GM19397 (cell line): ENCODE data around the gene ZBP1.

Source experiments
- ATAC-seq: cut with Tn5 transposase; IDR thresholded peaks from one replicate; pipeline ENCODE4 v1.9.1; 2021; ENCODE audit warnings: mild to moderate bottlenecking, moderate library complexity; ENCODE audit not compliant: unreplicated experiment

The ZBP1 gene

DNA sequence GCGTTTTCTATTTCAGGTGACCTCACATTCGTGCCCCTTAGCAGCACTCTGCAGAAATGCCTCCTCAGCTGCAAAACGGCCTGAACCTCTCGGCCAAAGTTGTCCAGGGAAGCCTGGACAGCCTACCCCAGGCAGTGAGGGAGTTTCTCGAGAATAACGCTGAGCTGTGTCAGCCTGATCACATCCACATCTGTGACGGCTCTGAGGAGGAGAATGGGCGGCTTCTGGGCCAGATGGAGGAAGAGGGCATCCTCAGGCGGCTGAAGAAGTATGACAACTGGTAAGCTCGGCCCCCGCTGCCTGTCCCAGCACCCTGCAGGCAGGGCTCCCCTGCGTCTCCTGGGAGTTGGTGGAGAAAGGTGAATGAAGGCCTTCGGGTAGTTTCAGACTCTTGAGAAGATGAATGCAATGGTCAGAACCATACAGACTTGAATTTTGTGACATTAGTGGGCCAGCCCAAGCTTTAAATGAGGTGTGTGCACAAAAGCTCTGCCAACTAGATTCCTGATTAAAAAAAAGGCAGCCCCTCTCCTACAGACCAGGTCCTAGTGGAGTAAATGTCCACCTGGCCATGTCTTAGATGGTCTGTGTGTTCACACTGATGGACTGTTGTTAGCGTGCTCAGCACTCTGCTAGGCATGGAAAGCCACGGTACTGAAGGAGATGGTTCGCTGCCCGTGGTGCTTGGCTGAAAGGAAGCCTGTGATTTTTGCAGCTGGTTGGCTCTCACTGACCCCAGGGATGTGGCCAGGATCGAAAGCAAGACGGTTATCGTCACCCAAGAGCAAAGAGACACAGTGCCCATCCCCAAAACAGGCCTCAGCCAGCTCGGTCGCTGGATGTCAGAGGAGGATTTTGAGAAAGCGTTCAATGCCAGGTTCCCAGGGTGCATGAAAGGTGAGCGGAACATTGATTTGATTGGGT is 58.6 kb downstream of the ZBP1 start:
- ATAC-seq: no peak

DNA sequence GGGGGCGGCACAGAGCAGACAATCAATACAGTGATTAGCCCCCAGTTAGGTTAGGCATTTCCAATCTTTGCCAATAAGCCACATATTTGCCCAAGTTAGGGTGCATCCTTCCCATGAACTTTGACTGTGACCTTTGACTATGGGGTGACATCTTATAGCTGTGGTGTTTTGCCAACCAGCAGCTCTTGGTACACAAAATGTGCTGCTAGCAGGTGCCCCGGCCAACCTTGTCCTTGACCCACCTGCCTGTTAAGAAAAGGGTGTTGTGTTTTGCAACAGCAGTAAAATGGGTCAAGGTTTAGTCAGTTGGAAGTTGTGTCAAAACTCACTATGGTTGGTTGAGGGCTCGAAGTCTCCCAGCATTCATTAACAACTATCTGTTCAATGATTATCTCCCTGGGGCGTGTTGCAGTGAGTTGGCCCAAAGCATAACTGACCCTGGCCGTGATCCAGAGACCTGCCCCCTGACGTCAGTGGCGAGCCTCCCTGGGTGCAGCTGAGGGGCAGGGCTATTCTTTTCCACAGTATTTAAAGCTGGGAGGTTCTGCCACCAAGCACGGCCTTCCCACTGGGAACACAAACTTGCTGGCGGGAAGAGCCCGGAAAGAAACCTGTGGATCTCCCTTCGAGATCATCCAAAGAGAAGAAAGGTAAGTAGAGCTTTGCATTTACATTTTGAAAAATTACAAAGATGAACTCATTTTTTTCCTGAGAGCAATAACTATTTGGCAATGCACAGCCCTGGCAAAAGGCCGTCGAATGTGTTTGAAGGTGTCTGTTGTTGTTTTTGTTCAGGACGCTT is 59.5 kb downstream of the ZBP1 start, which contains the start of gene PCK1:
Gene PCK1, plus strand, starts transcription at position 557 of the 802 bp plus-strand sequence. CDS start 302 bp downstream, outside the sequence.
- no peak for ATAC-seq

DNA sequence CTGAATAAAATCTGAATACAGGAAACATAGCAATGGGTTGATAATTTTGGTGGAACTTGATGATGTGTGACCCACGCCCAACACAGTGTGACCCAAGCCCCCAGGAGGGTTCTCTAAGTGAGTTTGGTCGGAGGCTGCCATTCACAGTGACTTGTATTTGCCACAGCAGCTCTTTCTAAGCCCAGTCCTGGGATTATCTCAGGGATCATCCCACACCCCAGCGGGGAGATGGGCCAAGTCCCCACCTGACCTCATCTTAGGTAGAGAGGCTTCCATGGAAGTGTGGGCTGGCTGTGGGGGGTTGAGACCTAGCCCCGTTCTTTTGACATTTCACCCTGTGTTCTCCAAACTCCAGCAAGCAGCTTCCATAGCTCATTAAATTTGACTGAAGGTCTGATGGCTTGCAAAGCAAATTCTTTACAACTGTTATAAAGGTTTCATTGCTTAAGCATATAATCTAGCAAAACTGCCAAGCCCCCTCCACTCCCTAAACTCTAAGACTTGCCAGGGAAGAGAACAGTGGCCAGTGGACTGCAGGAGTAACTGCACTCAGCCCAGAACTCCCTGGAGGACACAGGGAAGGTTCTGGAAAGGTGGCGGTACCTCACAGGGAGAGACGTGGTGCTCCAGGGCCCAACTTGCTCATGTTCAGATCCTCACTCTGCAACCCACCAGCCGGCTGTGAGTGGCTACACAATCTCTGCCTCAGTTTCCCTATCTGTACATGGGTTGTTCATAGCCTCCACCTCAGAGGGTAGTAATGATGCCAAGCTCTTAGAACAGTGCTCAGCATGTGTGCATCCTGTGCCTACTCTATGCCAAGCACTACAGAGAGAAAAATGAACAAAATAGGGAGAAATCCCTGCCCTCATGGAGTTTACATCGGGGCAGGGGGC is 60.3 kb downstream of the ZBP1 start:
- no peak for ATAC-seq

GRCh38 chr20:57559289-57559634 is 61.0 kb downstream of the ZBP1 start:
- ATAC-seq: no peak

DNA sequence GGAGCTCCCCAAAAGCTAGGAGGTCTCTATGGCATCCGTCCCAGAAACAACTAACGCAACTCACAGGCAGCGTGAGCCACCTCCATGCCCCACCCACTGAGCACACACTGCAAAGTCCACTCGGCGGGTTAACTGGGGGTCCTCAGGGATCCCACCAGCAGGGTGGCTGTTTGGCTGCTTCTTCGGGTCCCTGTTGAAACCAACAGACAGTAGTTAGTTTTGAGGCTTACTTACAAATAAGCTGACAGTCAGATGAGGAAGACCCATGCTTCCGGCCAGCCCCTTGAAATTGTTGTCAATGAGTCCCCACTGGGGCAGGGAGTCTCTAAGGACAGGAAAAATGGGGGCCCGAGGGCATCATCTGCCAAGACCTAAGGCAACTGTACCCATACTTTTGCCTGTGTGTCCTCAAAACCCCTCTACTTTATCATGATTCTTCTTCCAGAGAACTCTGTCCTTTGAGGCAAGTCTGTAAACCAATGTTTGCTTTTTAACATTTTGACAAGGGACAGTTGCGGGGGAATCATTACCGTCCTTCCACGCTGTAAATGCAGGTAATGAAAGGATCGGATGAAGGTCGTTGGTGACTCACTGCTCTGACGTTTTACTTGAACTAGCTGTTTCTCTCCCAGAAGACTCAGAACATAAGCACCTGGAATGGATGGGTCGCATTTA is 61.5 kb downstream of the ZBP1 start:
- no peak for ATAC-seq

DNA sequence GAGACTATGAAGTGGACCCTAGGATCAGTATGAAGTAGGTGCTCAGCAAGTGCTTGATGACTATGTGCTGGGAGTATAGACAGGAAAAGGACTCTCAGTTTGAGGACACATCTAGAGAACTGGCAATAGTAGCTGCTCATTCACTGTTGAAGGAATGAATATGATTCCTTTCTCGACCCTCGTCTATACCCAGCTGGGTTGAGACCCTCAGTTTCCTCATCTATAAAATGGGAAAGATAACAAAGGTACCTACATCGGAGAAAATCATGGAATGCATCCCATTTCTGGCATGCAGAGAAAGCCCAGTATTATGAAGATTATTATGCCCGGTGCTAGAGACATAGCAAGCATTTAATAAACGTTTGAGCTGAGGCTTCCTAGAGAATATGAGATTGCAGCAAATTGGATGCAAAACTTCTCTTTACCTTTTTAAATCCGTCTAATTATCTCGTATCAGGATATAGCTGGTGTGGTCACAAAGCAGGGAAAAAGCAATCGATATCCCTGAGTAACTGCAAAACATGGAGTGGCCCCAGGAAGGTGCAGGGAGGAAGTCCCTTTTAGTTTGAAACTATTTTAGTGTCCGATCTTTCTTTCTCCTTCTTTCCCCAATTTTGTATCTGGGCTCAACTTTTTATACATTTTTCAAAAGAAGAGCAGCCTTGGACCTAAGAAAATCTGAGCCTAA is 62.2 kb downstream of the ZBP1 start:
- ATAC-seq: no peak

DNA sequence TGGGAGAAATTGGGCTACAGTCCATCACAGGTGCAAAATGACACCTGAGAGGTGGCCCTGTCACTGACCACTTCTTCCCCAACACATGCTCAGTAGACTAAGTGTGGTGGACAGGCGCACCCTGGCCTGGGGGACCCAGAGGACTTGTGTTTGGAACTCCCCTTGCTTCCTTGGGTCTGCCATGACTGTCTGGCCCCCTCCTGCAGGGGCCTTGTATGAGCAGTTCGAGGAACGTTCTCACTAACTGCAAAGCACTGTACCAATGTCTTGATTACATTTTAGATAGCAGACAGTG is 63.3 kb downstream of the ZBP1 start:
- ATAC-seq: no peak

DNA sequence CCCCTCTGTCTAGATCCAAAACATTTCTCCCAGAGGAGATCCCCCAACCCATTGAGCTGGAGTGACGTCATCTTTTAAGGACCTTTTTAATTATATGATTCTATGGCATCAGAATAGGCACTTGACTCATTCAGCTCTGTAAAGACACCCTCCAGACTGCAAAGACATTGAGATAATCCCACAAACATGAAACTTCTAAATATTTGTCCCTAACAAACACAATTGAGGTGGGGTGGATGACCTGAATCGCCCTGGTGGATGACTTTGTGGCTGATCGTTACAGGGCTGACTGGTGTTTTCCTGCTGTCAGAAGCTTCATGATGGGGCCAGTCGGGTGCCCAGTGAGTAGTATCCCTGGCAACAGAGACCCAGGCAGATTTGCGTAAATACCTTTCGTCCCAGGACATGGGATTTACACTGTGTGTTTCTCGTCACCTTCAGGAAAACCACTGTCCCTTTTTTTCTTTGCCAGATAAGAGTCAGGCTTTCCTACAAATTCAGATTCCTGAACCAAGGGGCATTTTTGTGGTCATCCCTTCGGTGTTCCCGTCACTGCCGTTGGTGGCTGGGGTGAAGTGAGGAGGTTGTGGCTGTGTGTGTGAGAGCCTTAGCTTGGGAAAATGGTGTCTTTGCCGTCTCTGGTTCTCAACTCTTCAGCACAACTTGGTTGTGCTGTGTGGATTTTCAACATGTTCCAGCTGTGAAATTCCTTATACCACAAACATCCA is 64.6 kb downstream of the ZBP1 start:
- no peak for ATAC-seq
